Right hindlimb (tissue), 1 donor: ENCODE data around the gene SDR9C7.
"Not testable (repeated sequence)": the region's sequence is repeated elsewhere in the genome, so short reads cannot be mapped to it uniquely, and the experiment has no call there.

Source experiments
- DNase-seq: peaks from one replicate; pipeline ENCODE4 v3.0.0-alpha.2; 2018

SDR9C7 gene

DNA sequence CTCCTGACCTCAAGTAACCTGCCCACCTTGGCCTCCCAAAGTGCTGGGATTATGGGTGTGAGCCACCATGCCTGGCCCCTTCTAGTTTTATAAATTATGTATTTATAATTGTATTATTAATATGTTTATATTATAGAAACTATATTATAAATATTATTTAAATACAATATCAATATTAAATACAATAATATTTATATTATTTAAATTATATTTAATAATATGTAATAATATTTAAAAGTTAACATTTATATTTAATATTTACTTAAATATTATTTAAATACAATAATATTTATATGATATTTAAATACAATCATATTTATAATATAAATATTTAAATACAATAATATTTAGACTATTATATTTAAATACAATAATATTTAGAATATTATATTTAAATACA, 20.0 kb downstream of the SDR9C7 start:
- no peak for DNase-seq

- DNase-seq: not testable (repeated sequence)
Measured at GRCh38 chr12:56909403-56909802, 24.8 kb downstream of the SDR9C7 start.

DNA sequence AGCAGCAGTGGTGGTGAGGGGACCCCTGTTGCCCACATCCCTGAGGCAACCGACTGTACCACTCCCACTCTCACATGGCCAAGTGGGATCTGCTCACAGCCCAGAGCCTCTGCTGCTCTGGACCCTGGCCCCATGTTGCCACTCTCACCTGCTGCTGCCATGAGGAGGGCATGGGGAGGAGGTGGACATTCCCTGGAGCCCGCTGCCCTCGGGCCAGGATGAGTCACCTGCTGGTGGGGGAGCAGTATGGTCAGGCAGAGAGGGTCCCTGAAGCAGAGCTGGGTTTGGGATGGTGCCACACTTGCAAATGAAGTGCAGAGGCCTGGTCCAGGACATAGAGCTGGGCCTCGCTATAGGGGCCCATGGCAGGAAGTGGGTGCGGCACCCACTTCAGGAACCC, 26.1 kb downstream of the SDR9C7 start:
- DNase-seq: no peak

GRCh38 chr12:56905852-56906251, 28.4 kb downstream of the SDR9C7 start:
- no peak for DNase-seq

GRCh38 chr12:56903374-56903773, 30.8 kb downstream of the SDR9C7 start:
- no peak for DNase-seq

GRCh38 chr12:56901313-56901712, 32.9 kb downstream of the SDR9C7 start:
- not testable (repeated sequence) for DNase-seq

- DNase-seq: no peak
Measured at GRCh38 chr12:56900583-56900982, 33.6 kb downstream of the SDR9C7 start.

DNA sequence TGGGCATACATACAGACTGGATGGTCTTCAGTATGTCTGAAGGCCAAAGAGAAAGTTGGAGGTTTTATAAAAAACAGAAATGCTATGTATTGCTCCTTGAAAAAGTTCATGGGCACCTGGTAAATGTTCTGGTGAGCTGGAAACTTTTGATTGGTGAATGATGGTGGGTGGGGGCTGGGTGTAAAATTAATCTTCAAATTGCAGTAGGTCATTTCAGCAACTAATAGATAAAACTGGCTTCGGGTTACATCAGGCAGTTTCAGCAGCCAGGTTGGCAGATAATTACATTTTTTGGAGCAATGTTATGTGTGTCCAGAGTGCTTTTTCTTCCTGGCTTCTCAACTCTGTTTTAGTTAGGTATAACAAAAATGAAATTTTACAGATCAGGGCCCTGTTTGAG, 35.3 kb downstream of the SDR9C7 start:
- DNase-seq: no peak

DNA sequence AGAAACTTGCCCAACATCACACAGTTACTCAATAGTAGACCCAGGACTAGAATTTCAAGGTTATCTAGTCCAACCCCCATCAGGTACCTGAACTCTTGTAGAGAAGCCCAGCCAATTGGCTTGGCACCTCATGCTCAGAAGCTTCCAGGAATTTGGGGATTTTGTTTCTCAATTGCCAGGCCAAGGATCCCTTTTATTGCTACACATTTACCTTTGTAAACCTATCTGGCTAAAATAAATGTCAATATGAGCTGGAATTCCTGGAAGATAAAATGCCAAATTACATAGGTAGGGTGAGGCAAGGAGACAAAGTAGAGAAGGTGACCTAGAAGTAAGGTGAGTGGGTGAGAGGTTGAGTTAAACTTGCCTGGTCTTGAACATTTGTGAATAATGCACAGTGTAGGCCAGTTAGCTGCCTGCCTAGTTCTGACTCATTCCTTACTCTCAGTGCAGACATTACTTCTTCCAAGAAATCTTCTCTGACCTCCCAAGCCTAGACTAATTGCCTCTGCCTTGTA, 36.3 kb downstream of the SDR9C7 start:
- DNase-seq: no peak

DNA sequence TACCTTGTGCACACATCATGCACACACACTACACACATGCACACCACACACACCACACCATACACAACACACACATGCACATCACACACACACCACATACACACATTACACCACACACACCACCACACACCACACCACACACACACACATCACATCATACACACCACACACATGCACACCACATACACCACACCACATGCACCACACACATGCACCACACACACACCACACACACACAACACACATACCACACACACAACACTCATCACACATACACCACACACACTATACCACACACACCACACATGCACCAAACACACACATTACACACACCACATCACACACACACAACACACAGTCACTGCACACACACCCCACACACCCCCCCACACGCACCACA, 38.1 kb downstream of the SDR9C7 start:
- no peak for DNase-seq

- no peak for DNase-seq
Measured at GRCh38 chr12:56894698-56895368, 39.4 kb downstream of the SDR9C7 start.

- not testable (repeated sequence) for DNase-seq
Measured at GRCh38 chr12:56891885-56892284, 42.3 kb downstream of the SDR9C7 start.

DNA sequence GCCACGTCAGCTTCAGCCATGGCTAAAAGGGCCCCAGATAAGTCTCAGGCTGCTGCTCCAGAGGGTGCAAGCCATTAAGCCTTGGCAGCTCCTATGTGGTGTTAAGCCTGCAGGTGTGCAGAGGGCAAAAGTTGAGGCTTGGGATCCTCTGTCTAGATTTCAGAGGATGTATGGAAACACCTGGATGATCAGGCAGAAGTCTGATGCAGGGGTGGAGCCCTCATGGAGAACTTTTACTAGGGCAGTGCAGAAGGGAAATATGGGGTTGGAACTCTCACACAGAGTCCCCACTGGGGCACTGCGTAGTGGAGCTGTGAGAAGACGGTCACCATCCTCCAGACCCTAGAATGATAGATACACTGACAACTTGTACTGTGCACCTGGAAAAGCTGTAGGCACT, 47.9 kb downstream of the SDR9C7 start:
- DNase-seq: no peak

DNA sequence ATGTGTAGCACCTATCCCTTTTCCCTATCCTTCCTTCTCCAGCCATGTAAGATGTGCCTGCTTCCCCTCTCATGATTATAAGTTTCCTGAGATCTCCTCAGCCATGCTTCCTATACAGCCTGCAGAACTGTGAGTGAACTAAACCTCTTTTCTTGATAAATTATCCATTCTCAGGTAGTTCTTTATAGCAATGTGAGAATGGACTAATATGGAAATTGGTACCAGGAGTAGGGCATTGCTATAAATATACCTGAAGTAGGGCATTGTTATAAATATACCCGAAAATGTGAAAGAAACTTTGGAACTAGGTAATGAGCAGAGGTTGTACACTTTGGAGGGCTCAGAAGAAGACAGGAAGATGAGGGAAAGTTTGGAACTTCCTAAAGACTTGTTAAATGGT, 48.9 kb downstream of the SDR9C7 start:
- no peak for DNase-seq

- DNase-seq: no peak
Measured at GRCh38 chr12:56884421-56884820, 49.8 kb downstream of the SDR9C7 start.

DNA sequence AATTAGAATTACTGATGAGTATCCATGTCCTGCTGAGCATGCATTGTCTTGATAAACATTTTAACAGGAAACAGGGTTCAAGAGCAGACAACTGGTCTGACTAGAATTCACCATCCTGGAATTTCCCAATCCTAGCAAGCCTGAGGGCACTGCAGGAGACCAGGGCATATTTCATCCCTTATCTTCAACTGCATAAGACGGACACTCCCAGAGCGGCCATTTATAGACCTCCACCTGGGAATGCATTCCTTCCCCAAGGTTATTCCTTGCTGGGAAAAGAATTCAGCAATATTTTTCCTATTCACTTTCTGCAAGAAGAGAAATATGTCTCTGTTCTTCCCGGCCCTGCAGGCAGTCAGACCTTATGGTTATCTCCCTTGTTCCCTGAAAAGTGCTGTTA, 51.8 kb downstream of the SDR9C7 start:
- DNase-seq: not testable (repeated sequence)

GRCh38 chr12:56880125-56880992, 53.8 kb downstream of the SDR9C7 start:
- no peak for DNase-seq

DNA sequence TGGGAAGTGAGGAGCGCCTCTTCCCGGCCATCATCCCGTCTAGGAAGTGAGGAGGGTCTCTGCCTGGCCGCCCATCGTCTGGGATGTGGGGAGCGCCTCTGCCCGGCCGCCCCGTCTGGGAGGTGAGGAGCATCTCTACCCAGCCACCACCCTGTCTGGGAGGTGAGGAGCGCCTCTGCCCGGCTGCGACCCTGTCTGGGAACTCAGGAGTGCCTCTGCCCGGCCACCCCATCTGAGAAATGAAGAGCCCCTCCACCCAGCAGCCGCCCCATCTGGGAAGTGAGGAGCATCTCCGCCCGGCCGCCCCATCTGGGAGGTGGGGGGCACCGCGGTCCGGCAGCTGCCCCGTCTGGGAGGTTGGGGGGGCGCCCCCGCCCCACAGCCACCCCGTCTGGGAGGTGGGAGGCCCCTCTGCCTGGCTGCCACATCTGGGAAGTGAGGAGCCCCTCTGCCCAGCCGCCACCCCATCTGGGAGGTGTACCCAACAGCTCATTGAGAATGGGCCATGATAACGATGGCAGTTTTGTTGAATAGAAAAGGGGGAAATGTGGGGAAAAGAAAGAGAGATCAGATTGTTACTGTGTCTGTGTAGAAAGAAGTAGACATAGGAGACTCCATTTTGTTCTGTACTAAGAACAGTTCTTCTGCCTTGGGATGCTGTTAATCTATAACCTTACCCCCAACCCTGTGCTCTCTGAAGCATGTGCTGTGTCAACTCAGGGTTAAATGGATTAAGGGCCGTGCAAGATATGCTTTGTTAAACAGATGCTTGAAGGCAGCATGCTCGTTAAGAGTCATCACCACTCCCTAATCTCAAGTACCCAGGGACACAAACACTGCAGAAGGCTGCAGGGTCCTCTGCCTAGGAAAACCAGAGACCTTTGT, 54.7 kb downstream of the SDR9C7 start:
- DNase-seq: not testable (repeated sequence)

DNA sequence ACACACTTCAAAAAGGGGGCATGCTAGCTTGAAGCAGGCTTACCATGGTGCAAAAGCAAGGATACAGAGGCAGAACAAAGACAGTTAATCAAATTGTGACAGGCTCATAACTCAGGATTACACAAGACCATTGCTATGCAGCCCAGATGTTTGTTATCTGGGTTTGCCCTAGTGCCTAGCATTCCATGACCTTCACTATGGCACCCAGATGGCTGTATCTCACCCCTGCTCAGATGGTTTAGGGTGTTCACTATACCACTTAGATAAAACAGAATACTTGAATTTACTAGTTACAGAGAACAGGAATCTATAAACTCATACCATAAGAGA, 56.2 kb downstream of the SDR9C7 start:
- DNase-seq: no peak

GRCh38 chr12:56877195-56878009, 56.8 kb downstream of the SDR9C7 start:
- DNase-seq: no peak

- DNase-seq: no peak
Measured at GRCh38 chr12:56874821-56875220, 59.4 kb downstream of the SDR9C7 start.

DNA sequence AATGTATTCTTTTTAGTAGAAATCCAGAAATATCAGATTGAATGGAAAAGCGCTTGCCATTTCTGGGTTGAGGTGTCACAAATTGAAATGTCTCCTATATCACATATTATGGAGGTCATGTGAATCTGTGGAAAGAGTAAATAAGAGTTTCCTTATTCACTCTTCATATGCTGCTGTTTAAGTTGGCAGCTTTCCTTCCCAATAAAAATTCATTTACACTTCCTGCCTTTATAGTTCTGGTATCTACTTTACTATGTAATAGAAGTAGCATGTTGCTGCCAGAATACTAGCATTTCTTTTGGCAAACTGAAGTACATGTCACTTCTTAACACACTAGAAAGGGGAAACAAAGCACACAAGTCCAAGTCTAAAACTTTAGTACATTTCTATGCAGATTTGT, 60.8 kb downstream of the SDR9C7 start:
- no peak for DNase-seq
